GM10266 (cell line): ENCODE data around the gene KYNU.

Experiments used
- DNase-seq: peaks from one replicate; pipeline ENCODE4 v3.0.0; 2012; ENCODE audit errors: extremely low spot score
- CTCF ChIP-seq: IDR thresholded peaks from 2 replicates; pipeline ENCODE4 v1.5.1; 2012; ENCODE audit warnings: mild to moderate bottlenecking, low read depth; ENCODE audit not compliant: control insufficient read depth, insufficient read depth; ENCODE audit errors: missing control alignments

KYNU gene

GRCh38 chr2:142980246-142981068 lies 103.0 kb downstream of the KYNU start:
- TF ChIP-seq CTCF = peak; percentile 38
- DNase-seq = peak; percentile 14

- no peak for TF ChIP-seq CTCF
- DNase-seq = no peak
Measured at GRCh38 chr2:142981069-142981378, 103.6 kb downstream of the KYNU start.

GRCh38 chr2:142981756-142982155 lies 104.3 kb downstream of the KYNU start:
- no peak for DNase-seq
- TF ChIP-seq CTCF = no peak

GRCh38 chr2:142983174-142983573 lies 105.7 kb downstream of the KYNU start:
- DNase-seq = no peak
- no peak for TF ChIP-seq CTCF

GRCh38 chr2:142984657-142985056 lies 107.2 kb downstream of the KYNU start:
- TF ChIP-seq CTCF = no peak
- DNase-seq = no peak

- no peak for TF ChIP-seq CTCF
- no peak for DNase-seq
Measured at GRCh38 chr2:142987044-142987443, 109.6 kb downstream of the KYNU start.

- peak; percentile 24 for DNase-seq
- peak; percentile 34 for TF ChIP-seq CTCF
Measured at GRCh38 chr2:142989273-142990204, 112.1 kb downstream of the KYNU start.
